ENCODE results near the gene CUX1.

DNA sequence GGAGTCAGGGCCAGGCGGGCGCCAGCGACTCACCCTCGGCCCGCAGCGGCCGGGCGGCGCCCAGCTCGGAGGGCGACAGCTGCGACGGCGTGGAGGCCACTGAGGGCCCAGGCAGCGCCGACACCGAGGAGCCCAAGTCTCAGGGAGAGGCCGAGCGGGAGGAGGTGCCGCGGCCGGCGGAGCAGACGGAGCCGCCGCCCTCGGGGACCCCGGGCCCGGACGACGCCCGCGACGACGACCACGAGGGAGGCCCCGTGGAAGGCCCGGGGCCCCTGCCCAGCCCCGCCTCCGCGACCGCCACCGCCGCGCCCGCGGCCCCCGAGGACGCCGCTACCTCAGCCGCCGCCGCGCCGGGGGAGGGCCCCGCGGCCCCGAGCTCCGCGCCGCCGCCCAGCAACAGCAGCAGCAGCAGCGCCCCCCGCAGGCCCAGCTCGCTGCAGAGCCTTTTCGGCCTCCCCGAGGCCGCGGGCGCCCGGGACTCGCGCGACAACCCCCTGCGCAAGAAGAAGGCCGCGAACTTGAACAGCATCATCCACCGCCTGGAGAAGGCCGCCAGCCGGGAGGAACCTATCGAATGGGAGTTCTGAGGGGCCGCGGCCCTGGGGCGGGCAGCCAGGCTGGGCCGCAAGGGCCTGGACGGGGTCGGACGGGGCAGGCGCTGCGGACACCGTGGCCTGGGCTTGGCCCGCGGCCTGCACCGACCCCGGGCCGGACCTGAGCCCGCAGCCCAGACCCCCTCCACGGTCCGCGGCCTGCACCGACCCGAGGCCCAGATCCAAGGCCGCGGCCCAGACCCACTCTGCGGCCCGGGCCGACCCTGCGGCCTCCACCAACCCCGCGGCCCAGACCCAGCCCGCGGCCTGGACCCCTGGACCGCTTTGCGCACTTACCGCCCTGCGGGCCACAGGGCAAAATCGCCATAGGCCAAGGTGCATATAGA, 431.3 kb downstream of the CUX1 start:
- TF ChIP-seq TAF1 (IDR thresholded peaks at IDR 0.05; ENCODE audit: low read depth, low read length) (no peak), POLR2A (IDR thresholded peaks at IDR 0.05; ENCODE audit: low read depth, low read length) (no peak), SPI1 (IDR thresholded peaks at IDR 0.05; ENCODE audit: low read depth, low read length) (no peak), POLR2AphosphoS5 (IDR thresholded peaks at IDR 0.05; ENCODE audit: low read depth, low read length) (no peak)

Data from GM12891 (cell line).